Inflammatory macrophage (primary cell): ENCODE data around the gene ACSF3.
"Not testable (repeated sequence)": the region's sequence is repeated elsewhere in the genome, so short reads cannot be mapped to it uniquely, and the experiment has no call there.

Experiments used
- DNase-seq, 2 donors: peaks; one replicate each; pipeline ENCODE4 v3.0.0-alpha.2; 2020 to 2022

Gene ACSF3

DNA sequence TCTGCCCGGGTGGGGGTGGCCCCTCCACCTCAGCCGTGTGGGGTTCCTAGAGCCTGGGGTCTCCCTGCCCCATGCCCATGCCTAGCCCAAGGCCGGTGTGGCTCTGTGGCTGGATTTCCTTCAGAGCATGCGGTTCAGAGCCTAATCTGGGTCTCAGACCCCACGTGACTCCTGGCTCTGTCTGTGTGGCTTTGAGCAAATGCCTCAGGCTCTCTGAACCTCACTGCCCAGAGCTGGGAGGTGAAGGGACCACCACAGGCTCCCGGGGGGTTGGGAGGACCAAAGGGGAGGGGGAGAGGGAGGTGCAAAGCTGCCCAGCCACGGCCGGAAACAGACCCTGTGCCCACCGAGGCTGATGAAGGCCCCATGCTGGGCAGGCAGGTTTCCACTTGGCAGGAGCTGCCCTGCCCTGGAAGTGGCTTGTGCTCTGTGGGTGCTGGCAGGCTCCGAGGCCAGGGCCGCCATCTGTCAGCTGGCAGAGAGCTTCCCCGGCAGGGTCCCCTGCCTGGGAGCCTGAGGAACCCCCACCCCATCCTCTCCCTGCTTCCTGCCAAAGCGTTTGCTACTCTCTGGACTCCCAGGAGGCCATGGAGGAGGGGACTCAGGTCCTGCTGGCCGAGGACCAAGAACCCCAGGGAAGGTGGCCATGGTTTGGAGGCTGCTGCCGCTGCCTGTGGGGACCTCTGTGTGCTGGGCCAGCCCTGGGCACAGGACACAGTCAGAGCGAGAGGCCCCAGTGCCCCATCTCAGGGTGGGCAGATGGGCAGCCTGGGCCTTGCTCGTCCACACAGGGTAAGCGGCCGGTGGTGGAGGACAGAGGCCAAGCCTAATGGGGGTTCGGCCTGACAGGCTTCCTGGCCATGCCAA lies 81.9 kb downstream of the ACSF3 start:
- DNase-seq: no peak

DNA sequence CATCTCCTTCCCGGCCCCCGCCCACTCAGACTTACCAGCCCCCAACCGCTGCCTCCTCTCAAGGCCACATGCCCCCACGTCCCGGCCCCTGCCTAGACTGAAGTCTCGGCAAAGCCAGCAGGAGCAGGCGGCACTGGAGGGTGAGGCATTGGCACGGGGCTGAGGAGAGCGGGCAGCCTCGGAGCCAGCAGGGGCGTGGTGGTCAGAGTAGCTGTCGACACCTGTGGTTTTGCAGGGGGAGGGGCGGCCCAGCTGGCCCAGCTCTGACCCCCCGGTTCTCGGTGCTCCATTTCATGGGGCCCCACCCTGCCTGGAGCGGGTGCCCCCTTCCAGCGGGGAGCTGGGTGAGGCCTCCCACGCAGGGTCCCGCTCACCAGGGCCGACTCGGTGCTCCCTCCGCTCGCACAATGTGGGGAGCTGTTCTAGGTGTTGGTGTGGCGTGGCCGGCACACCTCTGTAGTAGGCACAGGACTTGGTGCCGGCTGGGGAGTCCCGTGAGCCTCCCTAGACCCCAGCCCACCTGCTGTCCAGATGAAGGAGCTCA lies 82.6 kb downstream of the ACSF3 start:
- DNase-seq: no peak

DNA sequence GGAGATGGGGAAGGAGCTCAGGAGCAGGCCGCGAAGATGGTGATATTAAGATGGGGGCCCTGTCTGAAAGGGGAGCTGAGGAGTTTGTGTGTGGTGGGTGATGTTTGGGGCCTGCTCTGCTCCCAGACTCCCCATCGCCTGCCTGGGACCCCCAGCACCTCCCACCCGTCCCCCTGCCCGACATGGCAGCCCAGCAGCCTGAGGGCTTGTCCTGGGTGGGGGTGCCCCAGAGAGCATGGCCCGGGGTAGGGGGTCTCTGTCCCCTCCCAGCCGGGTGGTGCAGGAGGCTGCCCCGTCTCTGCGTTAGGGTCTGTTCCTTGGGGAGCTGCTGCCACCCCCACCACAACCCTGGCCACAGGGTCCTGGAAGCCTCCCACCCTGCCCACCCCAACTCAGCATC lies 83.1 kb downstream of the ACSF3 start:
- no peak for DNase-seq

DNA sequence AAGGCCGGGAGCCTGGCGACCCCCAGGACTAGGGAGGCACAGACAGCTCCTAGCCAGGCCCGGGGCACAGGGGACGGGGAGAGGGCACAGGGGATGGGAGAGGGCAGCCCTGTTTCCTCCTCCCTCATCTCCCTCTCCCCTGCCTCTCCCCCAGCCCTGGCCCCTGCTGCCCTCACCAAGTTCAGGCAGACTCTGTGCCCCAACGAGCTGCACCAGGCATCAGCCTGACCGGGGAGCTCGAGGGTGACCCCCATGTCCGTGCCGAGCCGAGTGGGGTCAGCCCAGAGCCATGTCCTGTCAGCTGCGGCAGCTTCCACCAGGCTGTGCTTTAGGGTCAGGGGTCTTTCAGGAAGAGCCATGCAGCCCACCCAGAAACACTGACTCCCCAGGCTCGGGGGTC lies 83.8 kb downstream of the ACSF3 start:
- no peak for DNase-seq

DNA sequence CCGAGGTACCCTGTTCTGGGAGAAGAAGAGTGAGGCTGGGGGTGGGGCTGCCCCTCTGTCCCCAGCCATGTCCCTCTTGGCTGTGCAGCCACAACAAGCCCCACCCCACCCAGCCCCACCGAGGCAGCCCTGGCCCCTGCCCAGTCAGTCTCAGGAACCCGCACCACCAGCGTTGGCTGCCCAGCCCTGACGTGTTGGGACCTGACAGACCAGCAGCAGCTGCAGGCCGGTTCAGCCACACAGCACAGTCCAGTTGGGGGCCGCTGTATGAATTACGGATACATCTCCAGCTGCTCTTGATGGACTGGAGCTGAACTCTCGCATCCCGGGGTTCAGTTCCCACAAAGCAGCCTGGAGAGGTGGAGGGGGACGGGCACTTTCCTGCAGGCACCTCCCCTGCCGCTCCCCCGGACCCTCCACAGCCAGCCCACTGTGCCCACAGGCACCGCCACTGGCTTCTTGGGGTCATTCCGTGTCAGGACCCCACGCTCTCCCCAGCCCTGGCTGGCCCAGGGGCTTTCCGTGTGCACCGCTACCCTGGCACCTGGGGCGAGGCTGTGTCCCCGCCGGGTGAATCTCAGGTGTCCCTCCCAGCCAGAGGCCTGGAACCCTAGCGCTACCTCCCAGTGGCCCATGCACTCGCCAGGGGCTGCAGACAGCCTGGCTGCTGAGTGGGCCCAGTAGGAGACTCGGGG lies 84.9 kb downstream of the ACSF3 start:
- DNase-seq: no peak

DNA sequence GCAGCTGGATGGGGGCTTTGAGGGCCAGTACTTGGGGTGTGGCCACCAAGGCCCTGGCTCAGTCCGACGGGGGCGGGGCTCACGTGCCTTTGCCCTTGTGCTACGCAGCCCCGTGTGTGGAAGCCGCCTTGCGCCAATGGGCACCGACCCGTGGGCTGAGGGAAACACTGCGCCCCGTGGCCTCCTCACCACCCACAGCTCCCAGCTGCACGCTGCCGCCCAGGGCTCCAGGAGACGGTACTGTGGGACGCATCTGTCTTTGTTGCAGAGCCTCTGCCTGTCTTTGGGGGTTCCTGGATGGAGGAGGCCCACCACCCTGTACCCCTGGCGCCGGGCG lies 85.5 kb downstream of the ACSF3 start:
- no peak for DNase-seq

DNA sequence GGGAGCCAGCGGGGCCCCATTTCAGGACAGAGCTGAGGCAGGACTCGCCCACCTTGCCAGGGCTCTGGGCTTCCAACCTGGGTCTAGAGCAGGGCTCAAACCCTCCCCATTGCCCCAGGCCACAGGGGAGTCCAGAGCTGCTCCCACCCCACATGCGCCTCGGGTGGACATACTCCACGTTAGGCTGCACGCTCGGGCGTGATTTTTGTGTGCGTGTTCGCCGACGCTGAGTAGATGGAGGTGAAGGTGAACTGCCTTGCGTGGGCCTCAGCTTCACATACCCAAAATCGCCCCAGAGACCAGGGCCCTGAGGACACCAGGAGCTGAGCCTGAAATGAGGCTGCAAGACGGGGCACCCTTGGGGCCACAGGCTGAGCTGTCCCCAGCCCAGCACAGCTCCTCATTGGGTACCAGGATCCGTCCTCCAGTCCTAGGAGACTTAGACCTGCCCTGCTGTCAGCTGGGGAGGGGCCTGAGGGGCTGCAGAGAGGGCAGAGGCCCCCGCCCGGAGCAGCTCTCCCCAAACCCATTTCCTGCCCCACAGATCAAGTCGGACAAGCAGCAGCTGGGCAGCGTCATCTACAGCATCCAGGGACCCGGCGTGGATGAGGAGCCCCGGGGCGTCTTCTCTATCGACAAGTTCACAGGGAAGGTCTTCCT lies 86.1 kb downstream of the ACSF3 start:
- no peak for DNase-seq

DNA sequence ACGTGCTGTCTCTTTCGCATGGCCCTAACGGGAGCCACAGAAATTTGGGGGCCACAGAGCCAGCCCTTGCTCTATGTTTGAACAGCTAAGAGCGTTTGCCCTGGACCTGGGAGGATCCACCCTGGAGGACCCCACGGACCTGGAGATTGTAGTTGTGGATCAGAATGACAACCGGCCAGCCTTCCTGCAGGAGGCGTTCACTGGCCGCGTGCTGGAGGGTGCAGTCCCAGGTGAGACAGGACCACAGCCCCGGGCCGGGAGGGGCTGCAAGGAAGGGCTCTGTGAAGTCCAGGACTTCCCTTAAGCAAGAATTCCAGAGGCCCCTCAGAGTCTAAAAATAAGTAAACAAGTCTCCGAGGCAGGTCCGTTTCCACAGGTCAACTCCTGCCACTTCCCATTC lies 89.8 kb downstream of the ACSF3 start:
- no peak for DNase-seq

DNA sequence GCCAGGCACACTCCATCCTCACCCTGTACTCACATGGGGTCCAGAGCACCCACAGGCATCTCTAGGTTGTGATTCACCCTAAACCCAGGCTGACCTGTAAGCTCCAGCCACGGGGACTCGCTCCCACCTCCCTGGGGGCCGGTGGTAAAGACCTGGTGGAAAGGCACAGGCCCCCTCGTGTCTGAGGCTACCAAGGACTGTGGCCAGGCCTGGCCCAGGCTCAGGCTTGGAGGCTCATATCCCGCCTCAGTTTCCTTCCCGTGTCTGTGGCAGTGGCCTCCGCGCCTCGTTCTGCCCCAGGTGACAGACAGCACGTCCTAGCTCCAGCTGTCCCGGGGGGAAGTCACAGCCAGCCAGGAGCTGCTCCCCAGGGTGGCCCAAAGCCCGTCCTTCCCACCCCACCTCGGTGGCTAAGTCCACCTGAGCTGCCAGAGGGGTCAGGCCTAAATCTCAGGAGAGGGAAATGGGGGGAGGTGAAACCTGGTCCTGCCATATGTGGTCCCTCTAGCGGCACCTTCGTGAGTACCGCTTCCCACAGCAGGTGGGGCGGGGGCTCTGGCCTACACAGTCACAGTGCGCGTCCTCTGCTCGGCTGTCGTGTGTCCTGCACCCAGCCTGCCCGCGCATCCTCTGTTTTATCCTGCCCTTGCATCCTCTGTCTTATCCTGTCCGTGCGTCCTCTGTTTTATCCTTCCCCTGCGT lies 90.5 kb downstream of the ACSF3 start:
- DNase-seq: no peak

DNA sequence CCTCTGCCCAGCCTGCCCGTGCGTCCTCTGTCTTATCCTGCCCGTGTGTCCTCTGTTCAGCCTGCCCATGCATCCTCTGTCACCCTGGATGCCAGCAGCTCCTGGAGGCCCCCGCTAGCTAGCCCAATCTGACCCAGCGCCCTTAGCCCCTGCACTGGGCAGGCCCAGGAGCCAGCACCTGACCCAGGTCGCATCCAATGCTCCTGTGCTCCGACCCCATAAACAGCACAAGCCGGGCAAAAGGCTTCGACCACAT lies 91.0 kb downstream of the ACSF3 start:
- no peak for DNase-seq

DNA sequence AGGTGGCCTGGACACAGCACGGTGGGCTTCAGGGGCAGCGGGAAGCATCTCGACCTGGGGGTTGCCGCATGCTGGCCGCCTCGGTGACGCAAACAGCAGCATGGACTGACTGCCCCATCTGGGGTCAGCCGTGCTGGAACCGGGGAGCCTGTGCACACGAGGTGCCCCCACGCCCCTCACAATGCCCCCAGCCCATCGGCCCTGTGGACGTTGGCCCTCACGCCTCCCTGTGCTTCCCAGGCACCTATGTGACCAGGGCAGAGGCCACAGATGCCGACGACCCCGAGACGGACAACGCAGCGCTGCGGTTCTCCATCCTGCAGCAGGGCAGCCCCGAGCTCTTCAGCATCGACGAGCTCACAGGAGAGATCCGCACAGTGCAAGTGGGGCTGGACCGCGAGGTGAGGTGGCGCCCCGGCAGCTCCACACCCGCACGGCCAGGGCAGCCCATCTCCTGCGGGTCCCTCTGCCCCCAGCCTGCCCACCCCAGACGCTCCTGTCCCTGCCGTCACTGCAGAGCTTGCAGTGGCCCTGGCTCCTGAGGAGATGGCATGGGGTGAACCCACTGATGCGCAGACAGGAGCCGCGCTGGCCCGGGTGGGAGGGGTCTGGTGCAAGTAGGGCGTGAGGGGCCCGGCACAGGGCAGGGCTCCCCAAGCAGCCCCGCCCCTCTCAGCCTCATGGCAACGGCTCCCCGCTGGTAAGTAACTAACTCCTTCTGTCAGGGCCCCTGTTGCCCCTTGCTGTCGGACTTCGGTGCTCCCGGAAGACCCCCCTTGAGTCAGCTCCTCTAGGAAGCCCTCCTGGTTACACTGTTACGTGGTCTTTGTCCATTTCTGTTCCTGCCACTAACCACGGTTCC lies 91.5 kb downstream of the ACSF3 start:
- no peak for DNase-seq

DNA sequence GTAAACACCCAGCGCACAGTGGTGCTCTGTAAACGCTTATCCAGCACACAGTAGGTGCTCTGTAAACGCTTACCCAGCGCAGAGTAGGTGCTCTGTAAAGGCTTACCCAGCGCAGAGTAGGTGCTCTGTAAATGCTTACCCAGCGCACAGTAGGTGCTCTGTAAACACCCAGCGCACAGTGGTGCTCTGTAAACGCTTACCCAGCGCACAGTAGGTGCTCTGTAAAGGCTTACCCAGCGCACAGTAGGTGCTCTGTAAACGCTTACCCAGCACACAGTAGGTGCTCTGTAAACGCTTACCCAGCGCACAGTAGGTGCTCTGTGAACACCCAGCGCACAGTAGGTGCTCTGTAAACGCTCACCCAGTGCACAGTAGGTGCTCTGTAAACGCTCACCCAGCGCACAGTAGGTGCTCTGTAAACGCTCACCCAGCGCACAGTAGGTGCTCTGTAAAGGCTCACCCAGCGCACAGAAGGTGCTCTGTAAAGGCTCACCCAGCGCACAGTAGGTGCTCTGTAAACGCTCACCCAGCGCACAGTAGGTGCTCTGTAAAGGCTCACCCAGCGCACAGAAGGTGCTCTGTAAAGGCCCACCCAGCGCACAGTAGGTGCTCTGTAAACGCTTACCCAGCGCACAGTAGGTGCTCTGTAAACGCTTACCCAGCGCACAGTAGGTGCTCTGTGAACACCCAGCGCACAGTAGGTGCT lies 92.4 kb downstream of the ACSF3 start:
- DNase-seq: not testable (repeated sequence)

DNA sequence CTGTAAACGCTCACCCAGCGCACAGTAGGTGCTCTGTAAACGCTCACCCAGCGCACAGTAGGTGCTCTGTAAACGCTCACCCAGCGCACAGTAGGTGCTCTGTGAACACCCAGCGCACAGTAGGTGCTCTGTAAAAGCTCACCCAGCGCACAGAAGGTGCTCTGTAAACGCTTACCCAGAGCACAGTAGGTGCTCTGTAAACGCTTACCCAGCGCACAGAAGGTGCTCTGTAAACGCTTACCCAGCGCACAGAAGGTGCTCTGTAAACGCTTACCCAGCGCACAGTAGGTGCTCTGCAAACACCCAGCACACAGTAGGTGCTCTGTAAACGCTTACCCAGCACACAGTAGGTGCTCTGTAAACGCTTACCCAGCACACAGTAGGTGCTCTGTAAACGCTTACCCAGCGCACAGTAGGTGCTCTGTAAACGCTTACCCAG lies 93.0 kb downstream of the ACSF3 start:
- not testable (repeated sequence) for DNase-seq

DNA sequence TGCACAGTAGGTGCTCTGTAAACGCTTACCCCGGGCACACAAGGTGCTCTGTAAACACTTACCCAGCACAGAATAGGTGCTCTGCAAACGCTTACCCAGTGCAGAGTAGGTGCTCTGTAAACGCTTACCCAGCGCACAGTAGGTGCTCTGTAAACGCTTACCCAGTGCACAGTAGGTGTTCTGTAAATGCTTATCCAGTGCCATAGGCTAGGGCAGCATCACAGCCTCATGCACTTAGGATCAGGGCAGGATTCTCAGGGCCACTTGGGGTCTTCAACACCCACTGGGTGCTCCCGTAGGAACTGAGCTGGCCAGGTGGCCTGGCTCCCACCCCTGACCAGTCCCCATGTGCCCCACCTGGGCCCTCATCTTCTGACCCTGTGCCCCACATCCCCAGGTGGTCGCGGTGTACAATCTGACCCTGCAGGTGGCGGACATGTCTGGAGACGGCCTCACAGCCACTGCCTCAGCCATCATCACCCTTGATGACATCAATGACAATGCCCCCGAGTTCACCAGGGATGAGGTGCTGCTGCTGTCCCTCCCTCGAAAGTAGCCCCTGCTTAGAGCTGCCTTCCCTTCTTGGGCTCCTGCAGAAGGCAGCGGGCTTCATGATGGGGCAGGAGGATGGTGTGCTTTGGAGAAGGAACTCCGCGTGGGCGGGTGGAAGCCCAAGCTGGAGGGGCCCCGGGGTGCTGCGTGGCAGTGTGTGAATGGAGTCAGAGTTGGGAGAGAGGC lies 93.5 kb downstream of the ACSF3 start:
- peak; percentile 50 to 70 for DNase-seq

DNA sequence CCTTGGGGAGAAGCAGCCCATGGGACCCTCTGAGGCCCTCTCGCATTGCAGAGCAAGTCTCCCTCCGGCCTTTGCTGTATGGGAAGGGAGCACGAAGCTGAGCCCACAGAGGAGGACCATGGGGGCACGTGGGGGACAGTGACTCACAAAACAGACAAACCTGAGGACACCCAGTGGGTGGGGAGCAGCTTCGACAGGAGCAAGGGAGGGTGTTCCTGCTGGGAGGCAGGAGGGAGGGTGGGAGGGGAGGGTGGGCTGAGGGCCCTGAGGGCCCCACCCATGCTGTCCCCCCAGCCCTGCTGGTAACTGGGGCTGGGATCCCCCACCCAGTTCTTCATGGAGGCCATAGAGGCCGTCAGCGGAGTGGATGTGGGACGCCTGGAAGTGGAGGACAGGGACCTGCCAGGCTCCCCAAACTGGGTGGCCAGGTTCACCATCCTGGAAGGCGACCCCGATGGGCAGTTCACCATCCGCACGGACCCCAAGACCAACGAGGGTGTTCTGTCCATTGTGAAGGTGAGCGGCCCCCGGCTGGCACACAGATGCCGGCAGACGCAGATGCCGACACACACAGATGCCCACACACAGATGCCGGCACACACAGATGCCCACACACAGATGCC lies 94.2 kb downstream of the ACSF3 start:
- no peak for DNase-seq

DNA sequence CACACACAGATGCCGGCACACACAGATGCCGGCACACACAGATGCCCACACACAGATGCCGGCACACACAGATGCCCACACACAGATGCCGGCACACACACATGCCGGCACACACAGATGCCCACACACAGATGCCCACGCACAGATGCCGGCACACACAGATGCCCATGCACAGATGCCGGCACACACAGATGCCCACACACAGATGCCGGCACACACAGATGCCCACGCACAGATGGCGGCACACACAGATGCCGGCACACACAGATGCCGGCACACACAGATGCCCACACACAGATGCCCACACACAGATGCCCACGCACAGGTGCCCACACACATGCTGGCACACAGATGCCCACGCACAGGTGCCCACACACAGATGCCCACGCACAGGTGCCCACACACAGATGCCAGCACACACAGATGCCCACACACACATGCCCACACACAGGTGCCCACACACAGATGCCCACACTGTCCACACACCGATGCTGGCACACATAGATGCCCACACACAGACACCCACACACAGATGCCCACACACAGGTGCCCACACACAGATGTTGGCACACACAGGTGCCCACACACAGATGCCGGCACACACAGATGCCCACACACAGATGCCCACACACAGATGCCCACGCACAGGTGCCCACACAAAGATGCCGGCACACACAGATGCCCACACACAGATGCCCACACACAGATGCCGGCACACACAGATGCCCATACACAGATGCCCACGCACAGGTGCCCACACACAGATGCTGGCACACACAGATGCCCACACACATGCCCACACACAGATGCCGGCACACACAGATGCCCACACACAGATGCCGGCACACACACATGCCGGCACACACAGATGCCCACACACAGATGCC lies 95.1 kb downstream of the ACSF3 start:
- not testable (repeated sequence) for DNase-seq

DNA sequence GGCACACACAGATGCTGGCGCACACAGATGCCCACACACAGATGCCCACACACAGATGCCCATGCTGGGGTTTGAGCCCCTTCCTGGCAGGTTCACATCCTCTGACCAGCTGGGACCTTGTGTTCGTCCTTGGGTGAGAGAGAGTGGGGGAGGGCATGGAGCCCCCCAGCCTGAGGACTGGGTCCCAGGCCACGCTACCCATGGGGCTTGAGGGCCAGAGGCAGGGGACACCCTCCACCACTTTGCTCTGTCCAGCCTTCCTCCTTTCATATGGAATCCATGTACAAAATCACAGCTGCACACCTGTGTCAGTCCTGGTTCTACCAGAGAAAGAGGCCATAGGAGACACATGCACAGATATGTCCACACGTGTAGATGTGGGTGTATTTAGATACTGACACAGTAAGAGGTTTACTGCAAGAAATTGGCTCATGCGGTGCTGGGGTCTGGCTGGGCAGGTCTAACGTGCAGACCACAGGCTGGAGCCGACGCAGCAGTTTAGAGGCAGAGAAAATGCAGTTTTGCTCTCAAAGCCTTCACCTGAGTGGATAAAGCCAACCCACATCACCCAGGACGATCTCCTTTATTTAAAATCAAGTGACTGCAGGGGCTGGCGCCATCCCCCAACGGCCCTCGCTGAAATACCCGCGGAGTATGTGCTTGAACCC lies 95.8 kb downstream of the ACSF3 start:
- DNase-seq: no peak

DNA sequence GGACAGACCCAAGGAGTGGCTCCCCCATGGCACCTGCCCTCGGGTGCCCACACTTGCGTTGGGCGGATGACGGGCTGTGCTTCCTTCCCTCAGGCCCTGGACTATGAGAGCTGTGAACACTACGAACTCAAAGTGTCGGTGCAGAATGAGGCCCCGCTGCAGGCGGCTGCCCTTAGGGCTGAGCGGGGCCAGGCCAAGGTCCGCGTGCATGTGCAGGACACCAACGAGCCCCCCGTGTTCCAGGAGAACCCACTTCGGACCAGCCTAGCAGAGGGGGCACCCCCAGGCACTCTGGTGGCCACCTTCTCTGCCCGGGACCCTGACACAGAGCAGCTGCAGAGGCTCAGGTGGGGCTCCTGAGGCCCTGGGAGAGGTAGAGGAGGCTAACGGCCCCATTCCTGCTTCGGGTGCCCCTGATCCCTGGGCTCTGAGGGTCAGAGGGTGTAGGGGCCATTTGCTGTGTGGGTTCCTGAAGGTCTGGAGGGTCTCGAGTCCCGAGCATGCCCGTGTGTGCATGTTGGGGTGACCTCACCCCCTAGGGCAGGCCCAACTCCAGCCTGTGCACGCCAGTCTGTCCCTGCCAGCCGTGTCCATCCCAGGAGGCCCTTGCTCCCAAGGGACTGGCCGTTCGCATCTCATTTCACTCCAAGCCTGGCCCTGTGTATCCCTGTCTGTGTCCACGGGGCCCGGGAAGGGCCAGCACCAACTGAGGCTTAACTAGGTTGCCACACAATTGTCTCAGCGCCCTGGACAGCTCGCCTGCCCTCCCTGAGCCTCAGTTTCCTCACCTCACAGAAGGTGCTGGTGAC lies 96.7 kb downstream of the ACSF3 start:
- no peak for DNase-seq
